ENCODE measurements around the gene POTEG. TPM values are rescaled to one million over a fixed set of nuclear protein-coding genes. Genes with fewer than 3 reads are reported as not detected.

Gene POTEG
- not detected in 2 replicates for total RNA-seq

DNA sequence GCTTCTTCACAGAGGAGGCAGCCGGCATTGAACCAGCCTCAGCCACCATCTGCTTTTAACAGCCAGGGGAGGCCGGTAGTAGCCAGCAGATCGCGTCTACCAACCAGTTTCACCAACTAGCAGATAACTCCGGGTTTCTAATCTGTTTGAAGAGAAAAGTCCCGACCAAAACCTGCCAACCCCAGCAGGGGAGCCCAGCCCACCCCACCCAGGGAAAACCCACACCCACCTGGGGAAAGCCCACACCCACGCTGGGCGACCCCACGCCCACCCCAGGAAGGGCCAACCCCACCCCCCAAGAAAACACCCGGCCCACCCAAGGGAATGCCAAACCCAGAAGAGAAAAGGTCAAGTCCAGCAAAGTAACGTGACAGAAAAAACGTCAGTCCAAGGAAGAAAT is at the start of gene POTEG:
TSS of gene POTEG (minus strand) at position 101 of the 400 bp plus-strand sequence. CDS start at position 49, 52 bp downstream.

All from pericardium fibroblast (primary cell).